Measurements from ENCODE around the gene EIF3D. TPM values are rescaled to one million over a fixed set of nuclear protein-coding genes. Genes with fewer than 3 reads are reported as not detected.

The EIF3D gene
- total RNA-seq, 2 donors from 2014 or later, result 141 to 250 TPM

DNA sequence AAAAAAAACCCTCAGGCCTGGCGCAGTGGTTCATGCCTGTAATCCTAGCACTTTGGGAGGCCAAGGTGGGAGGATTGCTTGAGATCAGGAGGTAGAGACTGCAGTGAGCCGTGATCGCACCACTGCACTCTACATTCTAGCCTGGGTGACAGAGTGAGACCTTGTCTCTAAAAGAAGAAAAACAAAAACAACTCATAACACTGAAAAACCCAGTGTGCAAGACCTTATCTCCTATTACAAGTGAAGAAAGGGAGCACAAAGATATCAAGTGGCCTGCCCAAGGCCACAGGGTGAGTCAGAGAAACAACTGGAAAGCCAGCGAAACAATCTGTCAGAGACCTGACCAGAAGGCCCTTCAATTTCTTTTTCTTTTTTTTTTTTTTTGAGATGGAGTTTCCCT is 50.0 kb downstream of the EIF3D start:
- no peak overlapping the region for H3K27ac ChIP-seq
- TF ChIP-seq, protein P1, sequence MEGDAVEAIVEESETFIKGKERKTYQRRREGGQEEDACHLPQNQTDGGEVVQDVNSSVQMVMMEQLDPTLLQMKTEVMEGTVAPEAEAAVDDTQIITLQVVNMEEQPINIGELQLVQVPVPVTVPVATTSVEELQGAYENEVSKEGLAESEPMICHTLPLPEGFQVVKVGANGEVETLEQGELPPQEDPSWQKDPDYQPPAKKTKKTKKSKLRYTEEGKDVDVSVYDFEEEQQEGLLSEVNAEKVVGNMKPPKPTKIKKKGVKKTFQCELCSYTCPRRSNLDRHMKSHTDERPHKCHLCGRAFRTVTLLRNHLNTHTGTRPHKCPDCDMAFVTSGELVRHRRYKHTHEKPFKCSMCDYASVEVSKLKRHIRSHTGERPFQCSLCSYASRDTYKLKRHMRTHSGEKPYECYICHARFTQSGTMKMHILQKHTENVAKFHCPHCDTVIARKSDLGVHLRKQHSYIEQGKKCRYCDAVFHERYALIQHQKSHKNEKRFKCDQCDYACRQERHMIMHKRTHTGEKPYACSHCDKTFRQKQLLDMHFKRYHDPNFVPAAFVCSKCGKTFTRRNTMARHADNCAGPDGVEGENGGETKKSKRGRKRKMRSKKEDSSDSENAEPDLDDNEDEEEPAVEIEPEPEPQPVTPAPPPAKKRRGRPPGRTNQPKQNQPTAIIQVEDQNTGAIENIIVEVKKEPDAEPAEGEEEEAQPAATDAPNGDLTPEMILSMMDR (IDR thresholded peaks at IDR 0.05), result no peak
- no peak for DNase-seq (ENCODE audit: low spot score)
- H3K4me3 ChIP-seq, result no peak overlapping the region
- H3K36me3 ChIP-seq, result peaks cover 25% of the 10 kb centered on the region
- no peaks in the 10 kb centered on the region for H3K27me3 ChIP-seq (replicated peaks; ENCODE audit: insufficient read depth)
- H3K4me1 ChIP-seq (ENCODE audit: control insufficient read depth in 1 of 2, low read depth in 2 of 2), result peaks cover 8 to 20% of the 10 kb centered on the region in 2 donors
- ATAC-seq (ENCODE audit: insufficient number of reproducible peaks, low FRiP score, low read depth), result no peak
- no peaks in the 10 kb centered on the region for H3K9me3 ChIP-seq

DNA sequence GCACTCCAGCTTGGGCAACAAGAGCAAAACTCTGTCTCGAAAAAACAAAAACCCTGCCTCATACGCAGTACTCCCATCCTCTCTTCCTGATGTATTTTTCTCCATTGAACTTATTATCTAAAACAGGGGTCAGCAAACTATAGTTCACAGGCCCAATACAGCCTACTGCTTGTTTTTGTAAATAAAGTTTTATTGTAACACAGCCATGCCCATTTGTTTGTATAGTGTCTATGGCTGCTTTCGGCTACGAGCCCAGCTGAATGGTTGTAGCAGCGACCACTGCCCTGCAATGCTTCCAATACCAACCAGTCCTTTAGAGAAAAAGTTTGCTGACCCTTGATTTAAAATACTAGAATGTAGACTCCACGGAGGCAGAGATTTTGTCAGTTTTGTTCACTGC is 53.6 kb downstream of the EIF3D start:
- TF ChIP-seq, protein P1 (IDR thresholded peaks at IDR 0.05), result no peak
- DNase-seq (ENCODE audit: low spot score) (no peak), ATAC-seq (ENCODE audit: insufficient number of reproducible peaks, low FRiP score, low read depth) (no peak)
- no peaks in the 10 kb centered on the region for H3K9me3 ChIP-seq
- peaks cover 5 to 33% of the 10 kb centered on the region in 2 donors for H3K4me1 ChIP-seq (ENCODE audit: control insufficient read depth in 1 of 2, low read depth in 2 of 2)
- H3K4me3 ChIP-seq, result no peak overlapping the region
- no peaks in the 10 kb centered on the region for H3K27me3 ChIP-seq (replicated peaks; ENCODE audit: insufficient read depth)
- peaks cover 32% of the 10 kb centered on the region for H3K36me3 ChIP-seq
- H3K27ac ChIP-seq, result no peak overlapping the region

DNA sequence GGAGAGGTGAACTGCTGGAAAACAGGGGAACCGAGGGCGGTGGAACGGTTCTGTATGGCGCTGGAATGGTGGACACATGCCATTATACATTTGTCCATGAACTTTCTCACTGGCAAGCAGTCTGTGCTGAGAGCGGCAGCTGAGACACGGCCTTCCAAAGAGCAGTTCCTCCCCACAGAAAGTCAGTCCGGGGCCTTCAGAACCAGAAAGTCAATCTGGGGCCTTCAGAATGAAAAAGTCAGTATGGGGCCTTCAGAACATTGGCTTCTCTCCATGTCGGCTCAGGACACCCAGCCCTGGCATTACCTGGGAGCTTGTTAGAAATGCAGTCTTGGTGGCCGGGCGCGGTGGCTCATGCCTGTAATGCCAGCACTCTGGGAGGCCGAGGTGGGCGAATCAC is 56.3 kb downstream of the EIF3D start:
- Histone ChIP-seq H3K27ac (peak overlapping the region; percentile 95 to 98), H3K4me1 (ENCODE audit: control insufficient read depth in 1 of 2, low read depth in 2 of 2) (peaks cover 22 to 50% of the 10 kb centered on the region in 2 donors), H3K36me3 (peaks cover 30% of the 10 kb centered on the region), H3K4me3 (no peak overlapping the region), H3K9me3 (no peaks in the 10 kb centered on the region), H3K27me3 (replicated peaks; ENCODE audit: insufficient read depth) (no peaks in the 10 kb centered on the region)
- TF ChIP-seq, protein P1 (IDR thresholded peaks at IDR 0.05), result no peak
- DNase-seq (ENCODE audit: low spot score) (no peak), ATAC-seq (ENCODE audit: insufficient number of reproducible peaks, low FRiP score, low read depth) (no peak)

DNA sequence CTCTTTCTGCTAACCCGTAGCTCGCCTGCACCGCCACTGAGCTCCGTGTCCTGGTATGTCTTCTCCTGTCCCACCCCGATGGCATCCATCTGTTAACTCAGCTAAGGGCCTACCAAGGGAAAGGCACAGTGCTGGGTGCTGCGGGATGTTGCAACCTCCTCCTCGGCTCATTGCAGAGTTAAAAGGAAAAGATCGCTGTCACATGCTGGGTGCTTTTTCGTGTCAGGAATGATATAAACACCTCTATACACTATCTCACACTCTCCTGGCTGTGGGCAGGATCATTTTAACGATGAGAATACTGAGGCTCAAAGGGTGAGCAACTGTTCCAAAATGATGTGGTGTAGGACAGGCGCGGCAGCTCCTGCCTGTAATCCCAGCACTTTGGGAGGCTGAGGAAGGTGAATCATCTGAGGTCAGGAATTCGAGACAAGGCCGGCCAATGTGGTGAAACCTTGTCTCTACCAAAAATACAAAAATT is 57.6 kb downstream of the EIF3D start:
- TF ChIP-seq, protein P1 (IDR thresholded peaks at IDR 0.05), result no peak
- ATAC-seq (ENCODE audit: insufficient number of reproducible peaks, low FRiP score, low read depth) (no peak), DNase-seq (ENCODE audit: low spot score) (no peak)
- H3K36me3 ChIP-seq, result peaks cover 19% of the 10 kb centered on the region
- H3K9me3 ChIP-seq, result no peaks in the 10 kb centered on the region
- H3K27ac ChIP-seq, result peak overlapping the region; percentile 95 to 98
- no peaks in the 10 kb centered on the region for H3K27me3 ChIP-seq (replicated peaks; ENCODE audit: insufficient read depth)
- peak overlapping the region; percentile 40 for H3K4me3 ChIP-seq
- H3K4me1 ChIP-seq (ENCODE audit: control insufficient read depth in 1 of 2, low read depth in 2 of 2), result peaks cover 28 to 63% of the 10 kb centered on the region in 2 donors

DNA sequence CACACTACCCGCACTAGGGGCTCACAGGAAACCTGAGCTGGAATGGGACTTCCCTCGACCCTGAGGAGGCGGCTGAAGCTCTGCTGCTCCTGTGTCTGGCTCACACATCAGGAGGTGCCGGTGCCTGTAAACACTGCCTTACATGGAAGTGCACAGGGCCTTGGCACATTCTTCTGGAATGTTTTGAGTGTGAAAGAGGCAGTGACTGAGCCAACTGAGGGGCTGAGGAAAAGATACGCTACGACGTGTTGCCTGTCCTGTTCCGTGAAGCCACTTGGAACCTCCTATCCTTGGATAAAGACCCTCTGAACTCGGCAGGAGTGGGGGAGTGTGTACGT is 58.0 kb downstream of the EIF3D start:
- no peak for DNase-seq (ENCODE audit: low spot score)
- H3K27ac ChIP-seq, result peak overlapping the region; percentile 95 to 98

More for the DNA sequence above, 58.0 kb downstream of the EIF3D start:
- ATAC-seq (ENCODE audit: insufficient number of reproducible peaks, low FRiP score, low read depth), result peak; percentile 12
- no peaks in the 10 kb centered on the region for H3K9me3 ChIP-seq
- H3K4me3 ChIP-seq, result peak overlapping the region; percentile 40
- no peaks in the 10 kb centered on the region for H3K27me3 ChIP-seq (replicated peaks; ENCODE audit: insufficient read depth)
- H3K36me3 ChIP-seq, result peaks cover 15% of the 10 kb centered on the region
- TF ChIP-seq, protein P1 (IDR thresholded peaks at IDR 0.05), result no peak
- H3K4me1 ChIP-seq (ENCODE audit: control insufficient read depth in 1 of 2, low read depth in 2 of 2), result peaks cover 33 to 67% of the 10 kb centered on the region in 2 donors

All from thoracic aorta (tissue), 2 donors.